Neural cell (in vitro differentiated cells): ENCODE data around the gene HSPA12A.

Experiments
- CTCF ChIP-seq: fragments of 450-650 bp; IDR thresholded peaks from 2 replicates; pipeline ENCODE4 v1.5.1; 2014; ENCODE audit warnings: antibody characterized with exemption, mild to moderate bottlenecking, moderate library complexity; ENCODE audit not compliant: poor library complexity, severe bottlenecking
- POLR2AphosphoS5 ChIP-seq: IDR thresholded peaks from 2 replicates; pipeline ENCODE4 v1.6.1; 2012
- SMC3 ChIP-seq: fragments of 450-650 bp; conservative IDR thresholded peaks from 2 replicates; pipeline ENCODE4 v1.6.1; 2014; ENCODE audit warnings: antibody characterized with exemption, mild to moderate bottlenecking, moderate library complexity; ENCODE audit not compliant: poor library complexity

- TF ChIP-seq CTCF (no peak), POLR2AphosphoS5 (no peak), SMC3 (no peak)
These were observed 42.8 kb downstream of the HSPA12A start for GRCh38 chr10:116699471-116700150.
